Chondrocyte (in vitro differentiated cells): Measurements from ENCODE around the gene CD22. TPM values are rescaled to one million over a fixed set of nuclear protein-coding genes. Genes with fewer than 3 reads are reported as not detected.

Experiments
- DNase-seq: peaks from one replicate; pipeline ENCODE4 v3.0.0; 2021; ENCODE audit warnings: mixed read lengths, low spot score
- H3K27ac Mint-ChIP-seq: one replicate; pipeline ENCODE4 v1.8.0; 2021; ENCODE audit warnings: mild to moderate bottlenecking, moderate library complexity, mixed read lengths; ENCODE audit not compliant: unreplicated experiment
- H3K27me3 Mint-ChIP-seq: 2 replicates; pipeline ENCODE4 v1.8.0; 2021; ENCODE audit warnings: low read depth, mixed read lengths
- H3K36me3 Mint-ChIP-seq: 2 replicates; pipeline ENCODE4 v1.8.0; 2021; ENCODE audit warnings: low read depth, mixed read lengths
- H3K4me1 Mint-ChIP-seq: 2 replicates; pipeline ENCODE4 v1.8.0; 2021; ENCODE audit warnings: low read depth, mild to moderate bottlenecking, mixed read lengths
- H3K4me3 Mint-ChIP-seq: one replicate; pipeline ENCODE4 v1.8.0; 2021; ENCODE audit warnings: mild to moderate bottlenecking, moderate library complexity, mixed read lengths; ENCODE audit not compliant: unreplicated experiment
- H3K9me3 Mint-ChIP-seq: 2 replicates; pipeline ENCODE4 v1.8.0; 2021; ENCODE audit warnings: low read depth, mixed read lengths
- total RNA-seq: library from RNA; stranded (reverse); gene quantifications from 3 replicates; pipeline ENCODE4 v1.2.1, GENCODE V29; 2021
- TF ChIP-seq, protein P1 (sequence below): fragments of 200-600 bp; sonication (generic); IDR thresholded peaks from 2 replicates; pipeline ENCODE4 v1.5.0; 2021; ENCODE audit warnings: antibody characterized with exemption, mild to moderate bottlenecking, moderate library complexity

Gene CD22
- total RNA-seq, 1 donor from 2014 or later: not detected

DNA sequence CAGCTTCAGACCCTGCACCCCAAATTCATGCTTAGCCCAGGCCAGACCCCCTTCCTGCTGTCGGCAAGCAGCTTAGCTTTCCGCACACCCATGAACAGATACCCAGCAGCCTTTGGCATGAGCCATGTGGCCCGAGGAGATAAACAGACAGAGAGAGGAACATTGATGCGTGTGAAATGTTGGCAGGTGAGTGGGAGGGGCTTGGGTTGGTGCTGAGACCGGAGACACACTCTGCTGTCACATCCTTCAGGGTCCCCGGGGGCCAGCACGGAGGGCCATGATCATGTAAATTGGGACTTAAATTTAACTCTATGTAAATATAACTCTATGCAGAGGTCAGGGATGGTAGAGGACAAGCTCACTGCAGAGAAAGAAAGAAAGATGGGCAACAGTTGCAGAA, 1.5 kb downstream of the CD22 start:
- Mint-ChIP-seq H3K4me3 (no peak overlapping the region), H3K4me1 (no peaks in the 10 kb centered on the region), H3K27ac (no peak overlapping the region), H3K9me3 (no peaks in the 10 kb centered on the region), H3K36me3 (no peaks in the 10 kb centered on the region), H3K27me3 (peaks cover 47% of the 10 kb centered on the region)
- no peak for DNase-seq
- TF ChIP-seq, protein P1, sequence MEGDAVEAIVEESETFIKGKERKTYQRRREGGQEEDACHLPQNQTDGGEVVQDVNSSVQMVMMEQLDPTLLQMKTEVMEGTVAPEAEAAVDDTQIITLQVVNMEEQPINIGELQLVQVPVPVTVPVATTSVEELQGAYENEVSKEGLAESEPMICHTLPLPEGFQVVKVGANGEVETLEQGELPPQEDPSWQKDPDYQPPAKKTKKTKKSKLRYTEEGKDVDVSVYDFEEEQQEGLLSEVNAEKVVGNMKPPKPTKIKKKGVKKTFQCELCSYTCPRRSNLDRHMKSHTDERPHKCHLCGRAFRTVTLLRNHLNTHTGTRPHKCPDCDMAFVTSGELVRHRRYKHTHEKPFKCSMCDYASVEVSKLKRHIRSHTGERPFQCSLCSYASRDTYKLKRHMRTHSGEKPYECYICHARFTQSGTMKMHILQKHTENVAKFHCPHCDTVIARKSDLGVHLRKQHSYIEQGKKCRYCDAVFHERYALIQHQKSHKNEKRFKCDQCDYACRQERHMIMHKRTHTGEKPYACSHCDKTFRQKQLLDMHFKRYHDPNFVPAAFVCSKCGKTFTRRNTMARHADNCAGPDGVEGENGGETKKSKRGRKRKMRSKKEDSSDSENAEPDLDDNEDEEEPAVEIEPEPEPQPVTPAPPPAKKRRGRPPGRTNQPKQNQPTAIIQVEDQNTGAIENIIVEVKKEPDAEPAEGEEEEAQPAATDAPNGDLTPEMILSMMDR: no peak

DNA sequence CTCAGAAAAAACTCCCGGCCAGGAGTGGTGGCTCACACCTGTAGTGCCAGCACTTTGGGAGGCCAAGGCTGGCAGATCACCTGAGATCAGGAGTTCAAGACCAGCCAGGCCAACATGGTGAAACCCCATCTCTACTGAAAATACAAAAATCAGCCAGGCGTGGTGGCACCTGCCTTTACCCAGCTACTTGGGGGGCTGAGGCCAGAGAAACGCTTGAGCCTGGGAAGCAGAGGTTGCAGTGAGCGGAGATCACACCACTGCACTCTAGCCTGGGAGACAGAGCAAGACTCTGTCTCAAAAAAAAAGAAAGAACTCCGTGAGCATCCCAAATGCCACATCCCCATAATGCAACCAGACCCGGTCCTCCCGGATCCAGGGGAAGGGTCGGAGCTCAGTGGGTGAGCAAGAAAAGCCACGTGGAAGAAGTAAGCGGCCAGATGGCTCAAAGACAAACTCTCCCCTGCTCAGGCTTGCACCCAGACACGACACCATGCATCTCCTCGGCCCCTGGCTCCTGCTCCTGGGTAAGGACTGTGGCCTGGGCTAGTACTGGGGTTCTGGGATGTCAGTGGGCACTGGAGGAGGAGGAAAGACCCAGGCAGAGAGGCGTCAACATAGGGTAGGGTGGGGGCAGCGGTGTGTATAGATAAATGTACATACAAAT, 2.7 kb downstream of the CD22 start:
- H3K36me3 Mint-ChIP-seq: no peaks in the 10 kb centered on the region
- no peaks in the 10 kb centered on the region for H3K4me1 Mint-ChIP-seq
- no peak overlapping the region for H3K27ac Mint-ChIP-seq
- H3K4me3 Mint-ChIP-seq: no peak overlapping the region
- no peaks in the 10 kb centered on the region for H3K9me3 Mint-ChIP-seq
- TF ChIP-seq, protein P1: no peak
- H3K27me3 Mint-ChIP-seq: peaks cover 44% of the 10 kb centered on the region
- no peak for DNase-seq

DNA sequence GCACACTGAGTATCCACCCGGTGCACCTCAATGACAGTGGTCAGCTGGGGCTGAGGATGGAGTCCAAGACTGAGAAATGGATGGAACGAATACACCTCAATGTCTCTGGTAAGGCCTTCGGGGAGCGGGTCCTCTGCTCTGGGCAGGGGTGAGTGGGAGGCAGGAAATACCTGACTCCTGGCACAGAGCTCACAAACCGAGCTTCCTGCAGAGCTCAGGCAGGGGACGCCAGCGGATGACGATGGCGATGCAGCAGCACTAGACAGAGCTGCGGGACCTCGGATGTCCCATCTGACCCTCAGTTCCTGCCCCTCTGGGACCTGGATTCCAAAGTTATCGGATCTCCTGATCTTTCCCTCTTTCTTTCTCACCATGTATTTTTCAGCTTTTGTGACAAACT, 3.8 kb downstream of the CD22 start:
- Mint-ChIP-seq H3K27ac (no peak overlapping the region), H3K4me3 (no peak overlapping the region), H3K9me3 (no peaks in the 10 kb centered on the region), H3K27me3 (peaks cover 43% of the 10 kb centered on the region), H3K36me3 (no peaks in the 10 kb centered on the region), H3K4me1 (no peaks in the 10 kb centered on the region)
- no peak for DNase-seq
- TF ChIP-seq, protein P1: no peak

DNA sequence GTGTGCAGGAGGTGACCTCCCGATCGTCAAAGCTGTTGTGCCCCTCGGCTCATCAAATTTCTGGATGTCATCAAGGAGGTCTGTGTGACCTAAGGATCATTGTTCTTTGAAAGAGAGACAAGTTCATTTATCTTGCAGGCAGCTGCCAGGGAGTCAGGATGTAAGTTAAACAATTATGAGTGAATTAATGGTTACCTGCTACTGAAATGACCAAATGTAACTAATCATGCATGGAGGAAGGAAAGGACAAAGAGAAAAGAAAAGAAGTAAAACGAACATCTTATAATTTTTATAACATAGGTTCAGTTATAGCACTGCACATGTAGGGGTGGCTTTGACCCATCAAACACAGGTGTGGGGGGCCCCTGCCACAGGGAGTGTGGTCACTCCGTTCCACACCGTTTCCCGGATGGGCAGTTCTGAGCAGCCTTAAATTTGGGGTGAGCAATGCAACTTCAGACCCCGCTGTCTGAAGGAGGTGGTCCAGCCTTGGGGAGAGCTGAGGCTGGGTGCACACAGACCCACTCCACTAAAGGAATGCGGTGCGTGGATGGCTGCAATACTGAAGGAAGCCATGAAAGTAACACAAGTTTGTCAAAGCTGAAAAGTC, 5.3 kb downstream of the CD22 start:
- TF ChIP-seq, protein P1: no peak
- Mint-ChIP-seq H3K36me3 (no peaks in the 10 kb centered on the region), H3K27me3 (peaks cover 47% of the 10 kb centered on the region), H3K4me1 (no peaks in the 10 kb centered on the region), H3K27ac (no peak overlapping the region), H3K9me3 (no peaks in the 10 kb centered on the region), H3K4me3 (no peak overlapping the region)
- no peak for DNase-seq

DNA sequence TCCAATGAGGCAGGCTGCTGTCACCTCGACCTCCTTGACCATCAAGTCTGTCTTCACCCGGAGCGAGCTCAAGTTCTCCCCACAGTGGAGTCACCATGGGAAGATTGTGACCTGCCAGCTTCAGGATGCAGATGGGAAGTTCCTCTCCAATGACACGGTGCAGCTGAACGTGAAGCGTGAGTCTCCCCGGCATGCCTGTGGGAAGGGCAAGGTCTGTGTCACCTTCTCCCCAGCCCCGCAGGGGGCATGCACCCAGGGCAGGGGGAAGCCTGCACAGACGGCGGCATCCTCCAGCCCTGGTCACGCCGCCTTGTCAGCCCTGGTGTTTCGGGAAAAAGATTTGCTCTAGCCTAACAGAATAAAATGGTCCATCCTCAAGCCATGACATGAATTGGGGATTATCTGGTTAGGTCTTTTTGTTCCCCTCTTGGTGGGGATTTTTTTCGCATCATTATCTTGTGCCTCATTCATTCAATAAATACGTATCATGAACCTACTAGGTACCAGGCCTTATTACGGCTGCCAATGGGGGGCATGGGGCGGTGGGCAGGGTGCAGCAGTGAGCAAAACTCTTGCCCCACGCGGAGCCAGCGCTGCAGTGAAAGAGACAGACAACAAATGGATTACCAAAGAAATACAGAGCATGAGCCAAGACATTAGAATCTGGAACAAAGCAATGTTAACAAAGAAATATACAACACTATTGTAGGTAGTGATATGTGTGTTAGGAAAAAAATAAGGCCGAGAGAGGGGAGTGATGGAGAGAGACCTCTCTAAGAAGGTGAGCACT, 7.4 kb downstream of the CD22 start:
- no peaks in the 10 kb centered on the region for H3K9me3 Mint-ChIP-seq
- no peak overlapping the region for H3K27ac Mint-ChIP-seq
- H3K27me3 Mint-ChIP-seq: peaks cover 49% of the 10 kb centered on the region
- TF ChIP-seq, protein P1: no peak
- no peaks in the 10 kb centered on the region for H3K4me1 Mint-ChIP-seq
- no peak for DNase-seq
- no peak overlapping the region for H3K4me3 Mint-ChIP-seq
- no peaks in the 10 kb centered on the region for H3K36me3 Mint-ChIP-seq
